BLaER1 treated with 17β-estradiol and CSF1 and Interleukin-3, amounts not matched to agents 10 nM and 100 nM (cell line): ENCODE results near the gene SLC41A3.

Source experiments
- H3K27ac ChIP-seq, 11 experiments: shearing (Covaris generic); formaldehyde crosslinking; 2 replicates each; pipeline ENCODE4 v1.8.1; 2022
- H3K27me3 ChIP-seq, 11 experiments: shearing (Covaris generic); formaldehyde crosslinking; 2 replicates each; pipeline ENCODE4 v1.8.1; 2022
- H3K36me3 ChIP-seq, 11 experiments: shearing (Covaris generic); formaldehyde crosslinking; 2 replicates each; pipeline ENCODE4 v1.8.1; 2022
- H3K4me1 ChIP-seq, 10 experiments: shearing (Covaris generic); formaldehyde crosslinking; 2 replicates each; pipeline ENCODE4 v1.8.1; 2022
- H3K4me2 ChIP-seq, 11 experiments: shearing (Covaris generic); formaldehyde crosslinking; 2 replicates each; pipeline ENCODE4 v1.8.1; 2022
- H3K4me3 ChIP-seq, 10 experiments: shearing (Covaris generic); formaldehyde crosslinking; 2 replicates each; pipeline ENCODE4 v1.8.1; 2022
- H3K9ac ChIP-seq, 11 experiments: shearing (Covaris generic); formaldehyde crosslinking; 2 replicates each; pipeline ENCODE4 v1.8.1; 2022
- H3K9me3 ChIP-seq, 11 experiments: shearing (Covaris generic); formaldehyde crosslinking; replicated peaks in 1 of 11; 2 replicates each; pipeline ENCODE4 v1.8.1; 2022
- H4K20me1 ChIP-seq, 11 experiments: shearing (Covaris generic); formaldehyde crosslinking; 2 replicates each; pipeline ENCODE4 v1.8.1; 2022
- Cebpa-rat ChIP-seq, 11 experiments: shearing (Covaris generic); IDR thresholded peaks; 2 replicates each; pipeline ENCODE4 v1.8.1; 2022

Gene SLC41A3

DNA sequence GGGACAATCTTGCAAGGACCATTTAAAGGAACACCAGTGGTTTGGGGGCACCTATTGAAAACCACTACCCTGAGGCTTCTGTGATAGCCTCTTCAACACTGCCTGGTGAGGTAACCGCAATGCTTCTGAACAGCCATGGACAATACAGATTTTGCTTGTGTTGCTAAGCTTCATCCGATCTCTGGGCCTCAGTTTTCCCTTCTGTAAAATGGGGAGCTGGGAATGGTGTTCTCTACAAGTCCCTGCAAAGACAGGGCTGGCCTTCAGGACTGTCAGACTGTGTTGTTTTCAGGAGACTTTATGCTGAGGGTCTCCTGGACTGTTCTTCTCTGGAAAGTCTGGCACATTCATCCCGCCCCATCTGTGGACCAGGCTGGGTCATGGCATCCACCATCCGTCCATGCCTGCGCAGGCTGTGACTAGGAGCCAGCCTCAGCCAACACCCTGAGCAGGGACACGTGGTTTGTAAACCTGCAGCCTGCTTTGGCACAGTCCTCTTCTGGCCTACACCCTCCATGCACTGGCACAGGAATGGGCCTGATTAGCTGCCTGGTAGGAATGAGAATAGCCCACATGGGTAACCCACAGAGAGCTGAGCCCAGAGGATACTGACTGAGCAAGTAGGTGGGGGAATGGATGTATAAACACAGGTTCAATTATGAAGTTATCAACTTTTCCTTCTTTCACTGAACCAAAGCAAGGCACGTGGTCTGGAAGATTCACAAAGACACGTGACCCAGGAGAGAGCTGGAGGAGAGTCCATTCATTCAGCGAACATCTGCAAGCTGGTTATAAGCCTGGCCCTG is 59.7 kb downstream of the SLC41A3 start:
- H4K20me1 ChIP-seq: no peaks in the 10 kb centered on the region; a peak in 1 of 22 replicates
- H3K4me1 ChIP-seq: no peaks in the 10 kb centered on the region
- H3K9ac ChIP-seq: 0 out of 22 replicates have a peak overlapping the region, but pooled peaks of 1 of the 11 experiments have one; percentile 3
- no peak for TF ChIP-seq Cebpa-rat (IDR thresholded peaks at IDR 0.05)
- H3K9me3 ChIP-seq: peaks cover 22 to 27% (median 26%) of the 10 kb centered on the region in 11 experiments
- H3K27me3 ChIP-seq: no peaks in the 10 kb centered on the region
- no peak overlapping the region for H3K27ac ChIP-seq
- no peak overlapping the region for H3K4me2 ChIP-seq
- H3K4me3 ChIP-seq: no peak overlapping the region
- H3K36me3 ChIP-seq: peaks cover 17 to 69% (median 37%) of the 10 kb centered on the region in 11 experiments

DNA sequence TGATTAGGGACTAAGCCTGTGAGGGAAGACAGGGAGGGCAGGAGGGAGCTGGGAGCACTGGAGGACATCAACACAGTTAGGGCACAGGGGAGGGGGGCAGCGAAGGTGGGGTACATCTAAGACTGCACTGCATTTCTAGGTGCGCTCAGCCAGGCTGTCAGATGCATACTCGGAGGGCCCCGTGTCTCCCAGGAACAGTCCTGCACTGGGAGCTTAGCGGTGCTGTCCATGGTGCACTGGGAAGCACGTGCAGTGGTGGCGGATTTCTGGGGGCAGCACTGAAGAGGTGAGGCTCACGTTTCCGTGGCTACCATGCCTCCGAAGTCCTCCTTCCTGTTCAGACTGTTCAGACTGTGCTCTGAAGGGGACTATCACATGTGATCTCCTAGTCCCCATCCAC is 60.5 kb downstream of the SLC41A3 start:
- Histone ChIP-seq H3K36me3 (peaks cover 8 to 61% (median 28%) of the 10 kb centered on the region in 11 experiments; a peak in 21 of 22 replicates), H3K4me1 (no peaks in the 10 kb centered on the region)

DNA sequence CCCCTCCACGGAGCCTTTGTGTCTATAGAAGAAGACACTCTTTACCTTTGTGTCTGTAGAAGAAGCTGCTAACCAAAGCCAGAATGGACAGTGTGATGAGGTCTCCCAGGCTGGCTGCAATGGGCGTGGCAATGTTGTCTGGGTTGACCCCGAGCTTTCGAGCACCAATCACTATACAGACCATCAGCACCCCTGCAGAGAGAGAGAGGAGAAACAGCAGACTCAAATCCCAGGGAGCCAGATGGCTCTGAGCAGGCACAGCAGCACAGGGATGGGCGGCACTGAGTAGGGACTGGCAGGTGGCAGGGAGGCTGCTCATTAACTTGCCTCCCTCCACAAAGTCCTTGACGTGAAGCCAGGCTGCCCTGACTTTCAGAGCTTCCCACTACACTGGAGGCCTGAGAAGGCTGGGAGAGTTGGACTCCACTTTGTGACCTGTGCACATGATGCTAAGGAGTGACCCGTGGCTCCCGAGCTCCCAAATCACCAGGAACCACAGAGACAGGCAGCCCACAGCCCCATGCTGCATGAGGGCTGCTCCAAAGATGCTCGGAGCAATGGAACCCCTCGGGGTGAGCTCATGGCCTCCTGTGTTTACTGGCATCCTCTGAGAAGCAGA is 61.1 kb downstream of the SLC41A3 start:
- Histone ChIP-seq H4K20me1 (no peaks in the 10 kb centered on the region; a peak in 1 of 22 replicates), H3K9ac (no peak overlapping the region), H3K36me3 (peaks cover 3 to 55% (median 23%) of the 10 kb centered on the region in 11 experiments; a peak in 17 of 22 replicates), H3K27me3 (no peaks in the 10 kb centered on the region), H3K4me3 (no peak overlapping the region), H3K27ac (no peak overlapping the region), H3K9me3 (peaks cover 8 to 13% (median 12%) of the 10 kb centered on the region in 11 experiments), H3K4me2 (no peak overlapping the region), H3K4me1 (no peaks in the 10 kb centered on the region)
- TF ChIP-seq Cebpa-rat (IDR thresholded peaks at IDR 0.05): no peak

More for the DNA sequence above, 60.5 kb downstream of the SLC41A3 start:
- no peak overlapping the region for H3K4me3 ChIP-seq
- H4K20me1 ChIP-seq: no peaks in the 10 kb centered on the region; a peak in 1 of 22 replicates
- no peak for TF ChIP-seq Cebpa-rat (IDR thresholded peaks at IDR 0.05)
- H3K9ac ChIP-seq: no peak overlapping the region
- no peak overlapping the region for H3K27ac ChIP-seq
- H3K4me2 ChIP-seq: no peak overlapping the region
- peaks cover 13 to 19% (median 17%) of the 10 kb centered on the region in 11 experiments for H3K9me3 ChIP-seq
- no peaks in the 10 kb centered on the region for H3K27me3 ChIP-seq

- Histone ChIP-seq H3K27ac (no peak overlapping the region), H3K4me1 (no peaks in the 10 kb centered on the region), H3K4me3 (no peak overlapping the region), H3K4me2 (no peak overlapping the region), H4K20me1 (no peaks in the 10 kb centered on the region; a peak in 2 of 22 replicates), H3K27me3 (no peaks in the 10 kb centered on the region), H3K36me3 (peaks cover 0 to 44% (median 14%) of the 10 kb centered on the region in 11 experiments; a peak in 11 of 22 replicates), H3K9ac (no peak overlapping the region), H3K9me3 (peaks cover 0 to 2% (median under 1%) of the 10 kb centered on the region in 11 experiments; a peak in 3 of 22 replicates)
- no peak for TF ChIP-seq Cebpa-rat (IDR thresholded peaks at IDR 0.05)
Observed at GRCh38 chr3:126021702-126022101, 62.2 kb downstream of the SLC41A3 start.

DNA sequence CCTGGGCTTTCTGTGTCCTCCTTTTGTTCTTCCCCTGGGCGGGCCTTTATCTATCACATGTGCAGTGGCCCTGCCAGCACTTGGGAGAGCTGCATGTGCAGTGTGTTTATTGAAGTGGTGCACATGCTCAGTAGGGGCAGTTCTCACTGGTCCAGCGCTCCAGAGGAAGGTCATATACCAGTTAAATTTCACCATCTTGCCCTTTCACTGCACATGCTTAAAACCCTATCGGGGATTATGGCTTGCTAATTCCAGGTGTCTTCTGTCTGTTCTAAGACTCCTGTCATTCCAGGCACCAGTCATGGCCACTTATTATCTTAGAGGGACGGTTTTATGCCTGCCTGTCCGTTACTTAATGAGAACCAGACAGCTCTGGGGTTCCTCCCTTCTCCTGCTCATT is 62.7 kb downstream of the SLC41A3 start:
- Histone ChIP-seq H3K36me3 (peaks cover 0 to 41% (median 15%) of the 10 kb centered on the region in 11 experiments; a peak in 12 of 22 replicates), H4K20me1 (no peaks in the 10 kb centered on the region; a peak in 2 of 22 replicates), H3K4me1 (no peaks in the 10 kb centered on the region), H3K27me3 (no peaks in the 10 kb centered on the region), H3K9me3 (no peaks in the 10 kb centered on the region), H3K27ac (no peak overlapping the region), H3K4me2 (no peak overlapping the region), H3K9ac (no peak overlapping the region), H3K4me3 (no peak overlapping the region)
- TF ChIP-seq Cebpa-rat (IDR thresholded peaks at IDR 0.05): no peak

GRCh38 chr3:126019683-126020082 is 64.2 kb downstream of the SLC41A3 start:
- H3K4me3 ChIP-seq: no peak overlapping the region
- no peaks in the 10 kb centered on the region for H3K4me1 ChIP-seq
- H4K20me1 ChIP-seq: no peaks in the 10 kb centered on the region; a peak in 2 of 22 replicates
- H3K9ac ChIP-seq: no peak overlapping the region
- peaks cover 0 to 45% (median 20%) of the 10 kb centered on the region in 11 experiments; a peak in 13 of 22 replicates for H3K36me3 ChIP-seq
- H3K27me3 ChIP-seq: no peaks in the 10 kb centered on the region
- no peak for TF ChIP-seq Cebpa-rat (IDR thresholded peaks at IDR 0.05)
- H3K9me3 ChIP-seq: no peaks in the 10 kb centered on the region
- H3K27ac ChIP-seq: no peak overlapping the region
- no peak overlapping the region for H3K4me2 ChIP-seq

GRCh38 chr3:126018995-126019394 is 64.9 kb downstream of the SLC41A3 start:
- H3K27me3 ChIP-seq: no peaks in the 10 kb centered on the region
- no peak overlapping the region for H3K27ac ChIP-seq
- H3K4me2 ChIP-seq: no peak overlapping the region
- no peaks in the 10 kb centered on the region for H3K4me1 ChIP-seq
- no peak for TF ChIP-seq Cebpa-rat (IDR thresholded peaks at IDR 0.05)
- peaks cover 1 to 47% (median 20%) of the 10 kb centered on the region in 11 experiments; a peak in 16 of 22 replicates for H3K36me3 ChIP-seq
- no peaks in the 10 kb centered on the region for H3K9me3 ChIP-seq
- no peak overlapping the region for H3K4me3 ChIP-seq
- no peak overlapping the region for H3K9ac ChIP-seq
- H4K20me1 ChIP-seq: no peaks in the 10 kb centered on the region; a peak in 2 of 22 replicates

GRCh38 chr3:126018545-126018944 is 65.4 kb downstream of the SLC41A3 start:
- no peak overlapping the region for H3K27ac ChIP-seq
- TF ChIP-seq Cebpa-rat (IDR thresholded peaks at IDR 0.05): no peak
- no peak overlapping the region for H3K9ac ChIP-seq
- peaks cover 3 to 49% (median 22%) of the 10 kb centered on the region in 11 experiments; a peak in 17 of 22 replicates for H3K36me3 ChIP-seq
- no peak overlapping the region for H3K4me3 ChIP-seq
- no peaks in the 10 kb centered on the region; a peak in 2 of 22 replicates for H4K20me1 ChIP-seq
- H3K4me1 ChIP-seq: no peaks in the 10 kb centered on the region
- no peak overlapping the region for H3K4me2 ChIP-seq
- no peaks in the 10 kb centered on the region for H3K27me3 ChIP-seq
- H3K9me3 ChIP-seq: no peaks in the 10 kb centered on the region

GRCh38 chr3:126017362-126017761 is 66.6 kb downstream of the SLC41A3 start:
- TF ChIP-seq Cebpa-rat (IDR thresholded peaks at IDR 0.05): no peak
- H3K9me3 ChIP-seq: no peaks in the 10 kb centered on the region
- H3K9ac ChIP-seq: no peak overlapping the region
- H4K20me1 ChIP-seq: no peaks in the 10 kb centered on the region; a peak in 2 of 22 replicates
- no peaks in the 10 kb centered on the region for H3K27me3 ChIP-seq
- no peak overlapping the region for H3K27ac ChIP-seq
- peaks cover 0 to 43% (median 27%) of the 10 kb centered on the region in 11 experiments; a peak in 19 of 22 replicates for H3K36me3 ChIP-seq
- no peak overlapping the region for H3K4me3 ChIP-seq
- H3K4me2 ChIP-seq: no peak overlapping the region
- no peaks in the 10 kb centered on the region for H3K4me1 ChIP-seq
